ENCODE data around the gene PCDHGA2. TPM values are rescaled to one million over a fixed set of nuclear protein-coding genes. Genes with fewer than 3 reads are reported as not detected.
"Not testable (repeated sequence)": the region's sequence is repeated elsewhere in the genome, so short reads cannot be mapped to it uniquely, and the experiment has no call there.

Gene PCDHGA2
- total RNA-seq, 1 experiment from 2014 or later = 0.05 TPM

DNA sequence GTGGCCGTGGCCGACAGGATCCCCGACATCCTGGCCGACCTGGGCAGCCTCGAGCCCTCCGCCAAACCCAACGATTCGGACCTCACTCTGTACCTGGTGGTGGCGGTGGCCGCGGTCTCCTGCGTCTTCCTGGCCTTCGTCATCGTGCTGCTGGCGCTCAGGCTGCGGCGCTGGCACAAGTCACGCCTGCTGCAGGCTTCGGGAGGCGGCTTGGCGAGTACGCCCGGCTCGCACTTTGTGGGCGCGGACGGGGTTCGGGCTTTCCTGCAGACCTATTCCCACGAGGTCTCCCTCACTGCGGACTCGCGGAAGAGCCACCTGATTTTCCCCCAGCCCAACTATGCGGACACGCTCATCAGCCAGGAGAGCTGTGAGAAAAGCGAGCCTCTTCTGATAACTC lies 7.5 kb downstream of the PCDHGA2 start:
- not testable (repeated sequence) for DNase-seq (ENCODE audit: low spot score)

- DNase-seq (ENCODE audit: low spot score) = peak; percentile 42
Observed at GRCh38 chr5:141349917-141350619, 11.5 kb downstream of the PCDHGA2 start, which contains the start of gene PCDHGB1. TSS of gene PCDHGB1 (plus strand) at chr5:141350099. CDS start at chr5:141350261, 162 bp downstream.

DNA sequence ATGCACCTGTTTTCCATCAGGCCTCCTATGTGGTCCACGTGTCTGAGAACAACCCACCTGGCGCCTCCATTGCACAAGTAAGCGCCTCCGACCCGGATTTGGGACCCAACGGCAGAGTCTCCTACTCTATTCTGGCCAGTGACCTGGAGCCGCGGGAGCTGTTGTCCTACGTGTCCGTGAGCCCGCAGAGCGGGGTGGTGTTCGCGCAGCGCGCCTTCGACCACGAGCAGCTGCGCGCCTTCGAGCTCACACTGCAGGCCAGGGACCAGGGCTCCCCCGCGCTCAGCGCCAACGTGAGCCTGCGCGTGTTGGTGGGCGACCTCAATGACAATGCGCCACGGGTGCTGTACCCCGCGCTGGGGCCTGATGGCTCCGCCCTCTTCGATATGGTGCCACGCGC lies 13.0 kb downstream of the PCDHGA2 start:
- DNase-seq (ENCODE audit: low spot score) = no peak

- DNase-seq (ENCODE audit: low spot score) = peak; percentile 14
Observed at GRCh38 chr5:141354900-141355469, 16.4 kb downstream of the PCDHGA2 start, which contains the start of gene PCDHGA4. TSS of gene PCDHGA4 (plus strand) at chr5:141355021. CDS start at chr5:141355108, 87 bp downstream.

DNA sequence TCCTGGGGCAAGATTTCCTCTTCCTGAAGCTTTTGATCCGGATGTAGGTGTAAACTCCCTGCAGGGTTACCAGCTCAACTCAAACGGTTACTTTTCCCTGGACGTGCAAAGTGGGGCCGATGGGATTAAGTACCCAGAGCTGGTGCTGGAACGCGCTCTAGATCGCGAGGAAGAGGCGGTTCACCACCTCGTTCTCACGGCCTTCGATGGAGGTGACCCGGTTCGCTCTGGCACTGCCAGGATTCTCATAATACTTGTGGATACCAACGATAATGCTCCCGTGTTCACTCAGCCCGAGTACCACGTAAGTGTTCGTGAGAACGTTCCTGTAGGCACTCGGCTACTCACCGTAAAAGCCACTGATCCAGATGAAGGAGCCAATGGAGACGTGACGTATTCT lies 17.1 kb downstream of the PCDHGA2 start:
- DNase-seq (ENCODE audit: low spot score) = no peak

- no peak for DNase-seq (ENCODE audit: low spot score)
Observed at GRCh38 chr5:141356133-141356532, 17.6 kb downstream of the PCDHGA2 start.

DNA sequence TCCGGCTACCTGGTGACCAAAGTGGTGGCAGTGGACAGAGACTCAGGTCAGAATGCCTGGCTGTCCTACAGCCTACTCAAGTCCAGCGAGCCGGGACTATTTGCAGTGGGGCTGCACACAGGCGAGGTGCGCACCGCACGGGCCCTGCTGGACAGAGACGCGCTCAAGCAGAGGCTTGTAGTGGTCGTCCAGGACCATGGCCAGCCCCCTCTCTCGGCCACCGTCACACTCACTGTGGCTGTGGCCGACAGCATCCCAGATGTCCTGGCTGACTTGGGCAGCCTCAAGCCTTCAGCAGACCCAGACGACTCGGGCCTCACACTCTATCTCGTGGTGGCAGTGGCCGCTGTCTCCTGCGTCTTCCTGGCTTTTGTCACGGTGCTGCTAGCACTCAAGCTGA lies 18.4 kb downstream of the PCDHGA2 start:
- no peak for DNase-seq (ENCODE audit: low spot score)

GRCh38 chr5:141359790-141360426 lies 21.3 kb downstream of the PCDHGA2 start, which contains the start of gene PCDHGB2:
TSS of gene PCDHGB2 (plus strand) at chr5:141359994. CDS start at chr5:141360136, 142 bp downstream.
- peak; percentile 40 for DNase-seq (ENCODE audit: low spot score)

GRCh38 chr5:141360685-141361084 lies 22.1 kb downstream of the PCDHGA2 start:
- no peak for DNase-seq (ENCODE audit: low spot score)

DNA sequence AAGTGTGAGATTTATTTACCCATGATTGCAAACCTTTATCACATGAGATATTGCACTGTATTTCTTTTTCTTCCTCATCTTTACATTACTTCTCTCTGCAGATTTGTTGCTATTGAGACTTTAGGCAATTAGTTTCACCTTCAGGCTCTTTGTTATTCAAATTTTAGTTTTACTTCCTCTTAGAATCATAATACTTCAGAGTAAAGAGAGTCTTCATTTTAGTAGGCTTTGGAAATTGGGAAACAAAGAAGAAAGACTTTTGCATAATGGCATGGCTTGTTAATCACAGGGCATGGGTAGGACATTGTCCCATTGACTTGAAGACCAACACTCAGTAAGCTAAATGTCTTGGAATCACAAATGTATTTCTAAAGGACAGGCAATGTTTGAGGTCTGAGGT lies 24.2 kb downstream of the PCDHGA2 start:
- no peak for DNase-seq (ENCODE audit: low spot score)

GRCh38 chr5:141363952-141364660 lies 25.5 kb downstream of the PCDHGA2 start, which contains the start of gene PCDHGA5:
TSS of gene PCDHGA5 (plus strand) at chr5:141364162. CDS start at chr5:141364331, 169 bp downstream.
- no peak for DNase-seq (ENCODE audit: low spot score)

DNA sequence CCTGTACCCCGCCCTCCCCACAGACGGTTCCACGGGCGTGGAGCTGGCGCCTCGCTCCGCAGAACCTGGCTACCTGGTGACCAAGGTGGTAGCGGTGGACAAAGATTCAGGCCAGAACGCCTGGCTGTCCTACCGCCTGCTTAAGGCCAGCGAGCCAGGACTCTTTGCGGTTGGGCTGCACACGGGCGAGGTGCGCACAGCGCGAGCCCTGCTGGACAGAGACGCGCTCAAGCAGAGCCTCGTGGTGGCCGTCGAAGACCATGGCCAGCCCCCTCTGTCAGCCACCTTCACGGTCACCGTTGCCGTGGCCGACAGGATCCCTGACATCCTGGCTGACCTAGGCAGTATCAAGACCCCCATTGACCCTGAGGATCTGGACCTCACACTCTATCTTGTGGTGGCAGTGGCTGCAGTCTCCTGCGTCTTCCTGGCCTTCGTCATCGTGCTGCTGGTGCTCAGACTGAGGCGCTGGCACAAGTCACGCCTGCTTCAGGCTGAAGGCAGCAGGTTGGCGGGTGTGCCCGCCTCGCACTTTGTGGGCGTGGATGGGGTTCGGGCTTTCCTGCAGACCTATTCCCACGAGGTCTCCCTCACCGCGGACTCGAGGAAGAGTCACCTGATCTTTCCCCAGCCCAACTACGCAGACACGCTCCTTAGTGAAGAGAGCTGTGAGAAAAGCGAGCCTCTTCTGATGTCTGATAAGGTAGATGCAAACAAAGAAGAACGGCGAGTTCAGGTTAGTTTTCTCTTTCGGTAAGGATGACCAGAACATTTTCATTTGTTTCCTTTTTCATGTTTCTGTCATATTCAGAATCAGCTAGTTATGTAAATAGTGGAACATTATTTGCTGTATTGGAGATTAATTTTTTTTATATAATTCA lies 27.7 kb downstream of the PCDHGA2 start:
- DNase-seq (ENCODE audit: low spot score) = no peak

DNA sequence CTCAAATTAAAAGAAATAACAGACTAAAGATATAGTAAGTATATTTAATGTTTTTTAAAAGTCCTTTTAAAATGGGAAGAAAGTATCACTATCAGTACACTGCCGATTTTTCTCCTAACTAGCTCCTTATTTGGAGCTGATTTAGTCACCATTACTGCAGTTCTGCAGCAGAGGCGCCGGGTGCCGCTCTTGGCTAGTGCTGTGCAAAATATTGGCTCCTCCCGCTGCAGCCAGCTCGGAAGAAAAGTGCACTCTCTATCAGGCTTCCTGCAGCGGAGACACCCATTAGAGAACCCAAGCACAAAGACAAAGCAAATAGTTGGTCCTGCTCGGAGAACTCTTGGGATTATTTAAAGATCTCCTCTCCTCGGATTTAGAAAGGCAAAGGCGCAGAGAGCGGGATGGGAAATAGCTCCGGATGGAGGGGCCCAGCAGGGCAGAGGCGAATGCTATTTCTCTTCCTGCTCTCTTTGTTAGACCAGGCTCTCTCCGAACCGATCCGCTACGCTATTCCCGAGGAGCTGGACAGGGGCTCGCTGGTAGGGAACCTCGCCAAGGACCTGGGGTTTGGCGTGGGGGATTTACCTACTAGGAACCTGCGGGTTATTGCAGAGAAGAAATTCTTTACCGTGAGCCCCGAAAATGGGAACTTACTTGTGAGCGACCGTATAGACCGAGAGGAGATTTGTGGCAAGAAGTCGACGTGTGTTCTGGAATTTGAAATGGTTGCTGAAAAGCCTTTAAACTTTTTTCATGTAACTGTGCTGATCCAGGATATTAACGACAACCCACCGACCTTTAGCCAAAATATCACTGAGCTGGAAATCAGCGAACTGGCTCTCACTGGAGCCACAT lies 31.7 kb downstream of the PCDHGA2 start, which contains the start of gene PCDHGB3:
TSS of gene PCDHGB3 (plus strand) at position 249 of the 855 bp plus-strand sequence. CDS start at position 402, 153 bp downstream.
- DNase-seq (ENCODE audit: low spot score) = peak; percentile 43

DNA sequence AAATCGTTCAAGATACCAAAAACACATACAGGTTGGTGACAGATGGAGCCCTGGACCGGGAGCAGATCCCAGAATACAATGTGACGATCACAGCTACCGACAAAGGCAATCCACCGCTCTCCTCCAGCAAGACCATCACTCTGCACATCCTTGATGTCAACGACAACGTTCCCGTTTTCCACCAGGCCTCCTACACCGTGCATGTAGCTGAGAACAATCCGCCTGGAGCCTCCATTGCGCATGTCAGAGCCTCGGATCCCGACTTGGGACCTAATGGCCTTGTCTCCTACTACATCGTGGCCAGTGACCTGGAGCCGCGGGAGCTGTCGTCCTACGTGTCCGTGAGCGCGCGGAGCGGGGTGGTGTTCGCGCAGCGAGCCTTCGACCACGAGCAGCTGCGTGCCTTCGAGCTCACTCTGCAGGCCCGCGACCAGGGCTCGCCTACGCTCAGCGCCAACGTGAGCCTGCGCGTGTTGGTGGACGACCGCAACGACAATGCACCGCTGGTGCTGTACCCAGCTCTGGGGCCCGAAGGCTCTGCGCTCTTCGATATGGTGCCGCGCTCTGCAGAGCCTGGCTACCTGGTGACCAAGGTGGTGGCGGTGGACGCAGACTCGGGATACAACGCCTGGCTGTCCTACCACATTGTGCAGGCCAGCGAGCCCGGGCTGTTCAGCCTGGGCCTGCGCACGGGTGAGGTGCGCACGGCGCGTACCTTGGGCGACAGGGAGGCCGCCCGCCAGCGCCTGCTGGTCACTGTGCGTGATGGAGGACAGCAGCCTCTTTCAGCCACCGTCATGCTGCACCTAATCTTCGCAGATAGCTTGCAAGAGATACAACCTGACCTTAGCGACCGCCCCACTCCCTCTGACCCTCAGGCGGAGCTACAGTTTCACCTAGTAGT lies 33.3 kb downstream of the PCDHGA2 start:
- no peak for DNase-seq (ENCODE audit: low spot score)

DNA sequence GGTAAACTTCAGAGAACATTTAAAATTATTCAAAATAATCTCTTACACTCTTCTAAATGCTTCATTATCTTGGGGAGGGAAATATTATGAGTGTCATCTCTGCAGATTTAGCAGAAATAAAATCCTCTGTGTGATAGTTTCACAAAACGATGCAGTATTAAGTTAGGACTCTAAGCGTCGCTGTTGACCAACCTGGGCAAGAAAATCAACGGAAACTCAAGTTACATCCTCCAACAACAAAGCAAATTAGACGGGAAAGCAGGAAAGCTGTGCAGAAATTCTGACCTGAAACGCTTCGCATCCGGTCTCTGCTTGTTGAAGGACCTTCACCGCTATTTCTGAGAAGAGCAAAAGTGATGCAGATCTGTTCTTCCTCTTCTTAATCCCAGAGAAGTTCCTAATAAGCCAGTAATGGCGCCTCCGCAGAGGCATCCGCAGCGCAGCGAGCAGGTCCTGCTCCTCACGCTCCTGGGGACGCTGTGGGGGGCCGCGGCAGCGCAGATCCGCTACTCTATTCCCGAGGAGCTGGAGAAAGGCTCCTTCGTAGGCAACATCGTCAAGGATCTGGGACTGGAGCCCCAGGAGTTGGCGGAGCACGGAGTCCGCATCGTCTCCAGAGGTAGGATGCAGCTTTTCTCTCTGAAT lies 35.2 kb downstream of the PCDHGA2 start, which contains the start of gene PCDHGA6:
TSS of gene PCDHGA6 (plus strand) at position 219 of the 645 bp plus-strand sequence. CDS start at position 412, 193 bp downstream.
- DNase-seq (ENCODE audit: low spot score) = peak; percentile 22

GRCh38 chr5:141374627-141375026 lies 36.1 kb downstream of the PCDHGA2 start:
- no peak for DNase-seq (ENCODE audit: low spot score)

DNA sequence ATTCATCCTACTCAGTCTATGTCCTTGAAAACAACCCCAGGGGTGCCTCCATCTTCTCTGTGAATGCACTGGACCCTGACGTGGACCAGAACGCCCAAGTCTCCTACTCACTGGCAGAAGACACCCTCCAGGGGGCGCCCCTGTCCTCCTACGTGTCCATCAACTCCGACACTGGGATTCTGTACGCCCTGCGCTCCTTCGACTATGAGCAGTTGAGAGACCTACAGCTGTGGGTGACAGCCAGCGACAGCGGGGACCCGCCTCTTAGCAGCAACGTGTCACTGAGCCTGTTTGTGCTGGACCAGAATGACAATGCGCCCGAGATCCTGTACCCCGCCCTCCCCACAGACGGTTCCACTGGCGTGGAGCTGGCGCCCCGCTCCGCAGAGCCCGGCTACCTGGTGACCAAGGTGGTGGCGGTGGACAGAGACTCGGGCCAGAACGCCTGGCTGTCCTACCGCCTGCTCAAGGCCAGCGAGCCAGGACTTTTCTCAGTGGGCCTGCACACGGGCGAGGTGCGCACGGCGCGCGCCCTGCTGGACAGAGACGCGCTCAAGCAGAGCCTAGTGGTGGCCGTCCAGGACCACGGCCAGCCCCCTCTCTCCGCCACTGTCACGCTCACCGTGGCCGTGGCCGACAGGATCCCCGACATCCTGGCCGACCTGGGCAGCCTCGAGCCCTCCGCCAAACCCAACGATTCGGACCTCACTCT lies 37.0 kb downstream of the PCDHGA2 start:
- DNase-seq (ENCODE audit: low spot score) = not testable (repeated sequence)

All from HT-29 (cell line).